ENCODE measurements around the gene ANK2. TPM values are rescaled to one million over a fixed set of nuclear protein-coding genes. Genes with fewer than 3 reads are reported as not detected.

Gene ANK2
- total RNA-seq, 1 experiment from 2014 or later = 5.6 TPM

GRCh38 chr4:113288696-113289095 lies 239.2 kb downstream of the ANK2 start:
- Histone ChIP-seq H3K9me2 (ENCODE audit: insufficient read depth) (no peaks in the 10 kb centered on the region), H3K36me3 (ENCODE audit: control insufficient read depth in 1 of 2, insufficient read depth in 2 of 2, low read length in 2 of 2) (no peaks in the 10 kb centered on the region), H3K4me3 (replicated peaks in 1 of 2; ENCODE audit: low read depth in 1 of 2, low read length in 2 of 2) (no peak overlapping the region), H2AFZ (ENCODE audit: low read depth, low read length, poor library complexity, severe bottlenecking) (no peak overlapping the region), H3K4me1 (ENCODE audit: control insufficient read depth in 1 of 2, insufficient read depth in 2 of 2, low read length in 2 of 2) (no peaks in the 10 kb centered on the region), H3K27me3 (ENCODE audit: insufficient read depth, low read length) (no peaks in the 10 kb centered on the region), H3K9me3 (ENCODE audit: control insufficient read depth in 1 of 2, insufficient read depth in 1 of 2, low read depth in 1 of 2, low read length in 2 of 2) (no peaks in the 10 kb centered on the region), H4K20me1 (ENCODE audit: insufficient read depth) (no peaks in the 10 kb centered on the region), H3K79me2 (ENCODE audit: insufficient read depth, low read length) (no peaks in the 10 kb centered on the region), H3K9ac (ENCODE audit: low read length) (no peak overlapping the region), H3K4me2 (ENCODE audit: low read length) (no peak overlapping the region), H3K27ac (ENCODE audit: low read depth, low read length) (no peak overlapping the region)
- CTCF ChIA-PET = interaction anchor here (3.4 kb wide), 1 partner anchor 10 kb away, joined by 9 read pairs; no protein-coding TSS in a partner anchor
- no peak for TF ChIP-seq POLR2AphosphoS5 (IDR thresholded peaks at IDR 0.05; ENCODE audit: low read depth, low read length)
- TF ChIP-seq YY1 (IDR thresholded peaks at IDR 0.05; ENCODE audit: extremely low read depth, insufficient replicate concordance, low read depth, low read length) = no peak
- TF ChIP-seq FOSL1 (IDR thresholded peaks at IDR 0.05; ENCODE audit: low read depth) = no peak
- no peak for TF ChIP-seq ZNF274 (IDR thresholded peaks at IDR 0.05; ENCODE audit: low read depth, low read length)
- TF ChIP-seq ZBTB33 (IDR thresholded peaks at IDR 0.05; ENCODE audit: extremely low read depth, insufficient replicate concordance, low read length) = no peak
- TF ChIP-seq ZFX (IDR thresholded peaks at IDR 0.05) = no peak
- TF ChIP-seq EZH2phosphoT487 (IDR thresholded peaks at IDR 0.05; ENCODE audit: borderline replicate concordance) = no peak
- TF ChIP-seq POLR2A (IDR thresholded peaks at IDR 0.05; ENCODE audit: borderline replicate concordance, extremely low read depth, insufficient read depth, insufficient read length) = no peak
- no peak for TF ChIP-seq SRF (IDR thresholded peaks at IDR 0.05; ENCODE audit: low read depth)
- no peak for TF ChIP-seq REST (IDR thresholded peaks at IDR 0.05; ENCODE audit: low read depth)
- TF ChIP-seq ELF1 (IDR thresholded peaks at IDR 0.05; ENCODE audit: borderline replicate concordance, low read depth) = no peak
- no peak for TF ChIP-seq CTCF (IDR thresholded peaks at IDR 0.05 in 2 of 3, conservative IDR thresholded peaks at IDR 0.05 in 1 of 3; ENCODE audit: borderline replicate concordance in 1 of 3, insufficient read depth in 1 of 3, low read depth in 2 of 3, low read length in 2 of 3)
- no peak for TF ChIP-seq SIN3A (IDR thresholded peaks at IDR 0.05; ENCODE audit: low read depth)
- TF ChIP-seq CBX3 (IDR thresholded peaks at IDR 0.05; ENCODE audit: low read depth) = no peak
- TF ChIP-seq JUND (IDR thresholded peaks at IDR 0.05) = no peak
- TF ChIP-seq EZH2 (IDR thresholded peaks at IDR 0.05) = no peak
- TF ChIP-seq ATF3 (IDR thresholded peaks at IDR 0.05) = no peak
- no peak for TF ChIP-seq CEBPB (IDR thresholded peaks at IDR 0.05; ENCODE audit: low read depth)
- TF ChIP-seq TCF7L2 (IDR thresholded peaks at IDR 0.05; ENCODE audit: borderline replicate concordance, extremely low read depth, insufficient read depth, insufficient read length) = no peak
- POLR2A ChIA-PET = no interaction called here
- ATAC-seq (no peak), DNase-seq (ENCODE audit: low read depth, low spot score) (no peak)
- RAD21 ChIA-PET (ENCODE audit: low non-redundant PET in 1 of 2, low total read pairs in 2 of 2, uncharacterized antibody in 2 of 2, unreplicated experiment in 2 of 2) = no interaction called here
- no TSS peak for BruUV-seq (replicated peaks)
- intact Hi-C loops (cut with micrococcal nuclease) = no loop called here
